Measurements from ENCODE around the gene SESN2.
A peak's percentile ranks its signal among the peaks of the same experiment; 100 is the strongest.

The SESN2 gene

GRCh38 chr1:28306301-28306949 is 47.1 kb downstream of the SESN2 start:
- no peak overlapping the region for H2AFZ ChIP-seq (ENCODE audit: low read depth, low read length)
- H3K4me2 ChIP-seq (ENCODE audit: low read length, poor library complexity, severe bottlenecking), result no peak overlapping the region
- WGBS, result 84% methylated on average over 2 of the region's 2 CpGs
- H3K4ac ChIP-seq (ENCODE audit: low read depth in 1 of 2, low read length in 2 of 2), result no peak overlapping the region
- H3K9ac ChIP-seq (ENCODE audit: low read length), result no peak overlapping the region
- no peak overlapping the region for H2AK5ac ChIP-seq (ENCODE audit: low read length, severe bottlenecking)
- no peaks in the 10 kb centered on the region for H3K79me1 ChIP-seq (replicated peaks; ENCODE audit: low read length, poor library complexity, severe bottlenecking)
- no peak overlapping the region for H3K23ac ChIP-seq (ENCODE audit: low read length in 2 of 2)
- no peaks in the 10 kb centered on the region for H3K27me3 ChIP-seq (ENCODE audit: control insufficient read depth in 1 of 2, insufficient read depth in 1 of 2, low read length in 2 of 2)
- H2BK5ac ChIP-seq (ENCODE audit: low read depth, low read length, poor library complexity, severe bottlenecking), result no peak overlapping the region
- H3K14ac ChIP-seq (ENCODE audit: low read length in 2 of 2), result no peak overlapping the region
- H4K8ac ChIP-seq (ENCODE audit: low read length), result no peak overlapping the region
- no peak overlapping the region for H2BK120ac ChIP-seq (ENCODE audit: low read depth, low read length)
- H3K27ac ChIP-seq (ENCODE audit: low read length, poor library complexity, severe bottlenecking), result no peak overlapping the region
- H2BK12ac ChIP-seq (ENCODE audit: low read length in 2 of 2), result no peak overlapping the region
- H3K4me3 ChIP-seq (ENCODE audit: insufficient read depth in 1 of 2, low read depth in 1 of 2, low read length in 2 of 2), result no peak overlapping the region
- no peak overlapping the region for H4K91ac ChIP-seq (ENCODE audit: low read length)
- H3K36me3 ChIP-seq (ENCODE audit: control insufficient read depth in 1 of 2, insufficient read depth in 2 of 2, low read depth in 1 of 2, low read length in 2 of 2), result no peaks in the 10 kb centered on the region
- no peak overlapping the region for H3K18ac ChIP-seq (ENCODE audit: low read depth in 1 of 2, low read length in 2 of 2)
- H2BK15ac ChIP-seq (ENCODE audit: low read depth, poor library complexity, severe bottlenecking), result no peak overlapping the region
- peaks cover 2% of the 10 kb centered on the region for H3K4me1 ChIP-seq (ENCODE audit: control insufficient read depth, insufficient read depth, low read depth, low read length)
- H3K9me3 ChIP-seq (ENCODE audit: control insufficient read depth, low read length), result no peaks in the 10 kb centered on the region
- DNase-seq, result no peak

DNA sequence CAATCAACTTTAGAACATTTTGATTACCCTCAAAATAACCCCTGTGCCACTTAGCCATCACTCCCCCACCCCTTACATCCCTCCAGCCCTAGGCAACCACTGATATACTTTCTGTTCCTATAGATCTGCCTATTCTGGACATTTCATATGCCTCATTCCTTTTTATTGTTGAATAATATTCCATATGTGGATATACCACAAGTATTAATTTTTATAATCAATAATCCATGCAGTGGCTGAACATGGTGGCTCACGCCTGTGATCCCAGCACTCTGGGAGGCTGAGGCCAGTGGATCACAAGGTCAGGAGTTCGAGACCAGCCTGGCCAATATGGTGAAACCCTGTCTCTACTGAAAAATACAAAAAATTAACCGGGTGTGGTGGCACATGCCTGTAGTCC is 49.4 kb downstream of the SESN2 start:
- H2BK120ac ChIP-seq (ENCODE audit: low read depth, low read length), result no peak overlapping the region
- no peak overlapping the region for H2AFZ ChIP-seq (ENCODE audit: low read depth, low read length)
- no peak overlapping the region for H3K14ac ChIP-seq (ENCODE audit: low read length in 2 of 2)
- H4K91ac ChIP-seq (ENCODE audit: low read length), result no peak overlapping the region
- H2BK12ac ChIP-seq (ENCODE audit: low read length in 2 of 2), result no peak overlapping the region
- no peak overlapping the region for H3K18ac ChIP-seq (ENCODE audit: low read depth in 1 of 2, low read length in 2 of 2)
- no peak overlapping the region for H2BK5ac ChIP-seq (ENCODE audit: low read depth, low read length, poor library complexity, severe bottlenecking)
- no peak overlapping the region for H4K8ac ChIP-seq (ENCODE audit: low read length)
- H3K4ac ChIP-seq (ENCODE audit: low read depth in 1 of 2, low read length in 2 of 2), result no peak overlapping the region
- no peak overlapping the region for H3K9ac ChIP-seq (ENCODE audit: low read length)
- H2AK5ac ChIP-seq (ENCODE audit: low read length, severe bottlenecking), result no peak overlapping the region
- no peaks in the 10 kb centered on the region for H3K27me3 ChIP-seq (ENCODE audit: control insufficient read depth in 1 of 2, insufficient read depth in 1 of 2, low read length in 2 of 2)
- H3K36me3 ChIP-seq (ENCODE audit: control insufficient read depth in 1 of 2, insufficient read depth in 2 of 2, low read depth in 1 of 2, low read length in 2 of 2), result no peaks in the 10 kb centered on the region
- no peaks in the 10 kb centered on the region for H3K9me3 ChIP-seq (ENCODE audit: control insufficient read depth, low read length)
- DNase-seq, result no peak
- H3K4me3 ChIP-seq (ENCODE audit: insufficient read depth in 1 of 2, low read depth in 1 of 2, low read length in 2 of 2), result no peak overlapping the region
- no peak overlapping the region for H2BK15ac ChIP-seq (ENCODE audit: low read depth, poor library complexity, severe bottlenecking)
- no peak overlapping the region for H3K4me2 ChIP-seq (ENCODE audit: low read length, poor library complexity, severe bottlenecking)
- no peak overlapping the region for H3K27ac ChIP-seq (ENCODE audit: low read length, poor library complexity, severe bottlenecking)
- H3K23ac ChIP-seq (ENCODE audit: low read length in 2 of 2), result no peak overlapping the region
- no peaks in the 10 kb centered on the region for H3K79me1 ChIP-seq (replicated peaks; ENCODE audit: low read length, poor library complexity, severe bottlenecking)
- 92% methylated on average over 3 of the region's 3 CpGs for WGBS
- peaks cover 3% of the 10 kb centered on the region for H3K4me1 ChIP-seq (ENCODE audit: control insufficient read depth, insufficient read depth, low read depth, low read length)

GRCh38 chr1:28309702-28310101 is 50.4 kb downstream of the SESN2 start:
- Histone ChIP-seq H3K23ac (ENCODE audit: low read length in 2 of 2) (no peak overlapping the region), H3K9ac (ENCODE audit: low read length) (no peak overlapping the region), H2BK12ac (ENCODE audit: low read length in 2 of 2) (no peak overlapping the region), H4K91ac (ENCODE audit: low read length) (no peak overlapping the region), H3K36me3 (ENCODE audit: control insufficient read depth in 1 of 2, insufficient read depth in 2 of 2, low read depth in 1 of 2, low read length in 2 of 2) (no peaks in the 10 kb centered on the region), H2BK15ac (ENCODE audit: low read depth, poor library complexity, severe bottlenecking) (no peak overlapping the region), H2AK5ac (ENCODE audit: low read length, severe bottlenecking) (no peak overlapping the region), H3K4me1 (ENCODE audit: control insufficient read depth, insufficient read depth, low read depth, low read length) (peaks cover 8% of the 10 kb centered on the region), H3K4me2 (ENCODE audit: low read length, poor library complexity, severe bottlenecking) (no peak overlapping the region), H4K8ac (ENCODE audit: low read length) (no peak overlapping the region), H3K9me3 (ENCODE audit: control insufficient read depth, low read length) (no peaks in the 10 kb centered on the region), H3K79me1 (replicated peaks; ENCODE audit: low read length, poor library complexity, severe bottlenecking) (no peaks in the 10 kb centered on the region), H3K27me3 (ENCODE audit: control insufficient read depth in 1 of 2, insufficient read depth in 1 of 2, low read length in 2 of 2) (no peaks in the 10 kb centered on the region), H3K27ac (ENCODE audit: low read length, poor library complexity, severe bottlenecking) (no peak overlapping the region), H3K14ac (ENCODE audit: low read length in 2 of 2) (no peak overlapping the region), H2BK120ac (ENCODE audit: low read depth, low read length) (no peak overlapping the region), H3K4ac (ENCODE audit: low read depth in 1 of 2, low read length in 2 of 2) (no peak overlapping the region), H3K18ac (ENCODE audit: low read depth in 1 of 2, low read length in 2 of 2) (no peak overlapping the region), H2BK5ac (ENCODE audit: low read depth, low read length, poor library complexity, severe bottlenecking) (no peak overlapping the region), H3K4me3 (ENCODE audit: insufficient read depth in 1 of 2, low read depth in 1 of 2, low read length in 2 of 2) (no peak overlapping the region), H2AFZ (ENCODE audit: low read depth, low read length) (no peak overlapping the region)
- DNase-seq, result no peak
- 93% methylated on average over 2 of the region's 2 CpGs for WGBS

GRCh38 chr1:28313702-28314546 is 54.6 kb downstream of the SESN2 start:
- Histone ChIP-seq H3K27me3 (ENCODE audit: control insufficient read depth in 1 of 2, insufficient read depth in 1 of 2, low read length in 2 of 2) (no peaks in the 10 kb centered on the region), H2BK15ac (ENCODE audit: low read depth, poor library complexity, severe bottlenecking) (no peak overlapping the region), H2AK5ac (ENCODE audit: low read length, severe bottlenecking) (peak overlapping the region; percentile 61), H2BK5ac (ENCODE audit: low read depth, low read length, poor library complexity, severe bottlenecking) (no peak overlapping the region), H2AFZ (ENCODE audit: low read depth, low read length) (no peak overlapping the region), H3K4me2 (ENCODE audit: low read length, poor library complexity, severe bottlenecking) (no peak overlapping the region), H3K36me3 (ENCODE audit: control insufficient read depth in 1 of 2, insufficient read depth in 2 of 2, low read depth in 1 of 2, low read length in 2 of 2) (no peaks in the 10 kb centered on the region), H3K9me3 (ENCODE audit: control insufficient read depth, low read length) (no peaks in the 10 kb centered on the region), H3K27ac (ENCODE audit: low read length, poor library complexity, severe bottlenecking) (no peak overlapping the region), H3K4me1 (ENCODE audit: control insufficient read depth, insufficient read depth, low read depth, low read length) (peaks cover 10% of the 10 kb centered on the region), H3K79me1 (replicated peaks; ENCODE audit: low read length, poor library complexity, severe bottlenecking) (no peaks in the 10 kb centered on the region), H3K4ac (ENCODE audit: low read depth in 1 of 2, low read length in 2 of 2) (no peak overlapping the region), H3K9ac (ENCODE audit: low read length) (no peak overlapping the region), H4K8ac (ENCODE audit: low read length) (no peak overlapping the region), H2BK12ac (ENCODE audit: low read length in 2 of 2) (no peak overlapping the region), H2BK120ac (ENCODE audit: low read depth, low read length) (no peak overlapping the region), H3K4me3 (ENCODE audit: insufficient read depth in 1 of 2, low read depth in 1 of 2, low read length in 2 of 2) (no peak overlapping the region), H3K14ac (ENCODE audit: low read length in 2 of 2) (peak overlapping the region in 1 of 2 experiments; percentile 11), H3K18ac (ENCODE audit: low read depth in 1 of 2, low read length in 2 of 2) (no peak overlapping the region), H4K91ac (ENCODE audit: low read length) (no peak overlapping the region), H3K23ac (ENCODE audit: low read length in 2 of 2) (no peak overlapping the region)
- DNase-seq, result peak; percentile 73
- 78% methylated on average over 6 of the region's 6 CpGs for WGBS
